ENCODE data around the gene ITGB1. TPM values are rescaled to one million over a fixed set of nuclear protein-coding genes. Genes with fewer than 3 reads are reported as not detected.
"Not testable (repeated sequence)": the region's sequence is repeated elsewhere in the genome, so short reads cannot be mapped to it uniquely, and the experiment has no call there.

Gene ITGB1
- total and polyA plus RNA-seq, 4 donors = 678 to 1,426 (median 784) TPM

DNA sequence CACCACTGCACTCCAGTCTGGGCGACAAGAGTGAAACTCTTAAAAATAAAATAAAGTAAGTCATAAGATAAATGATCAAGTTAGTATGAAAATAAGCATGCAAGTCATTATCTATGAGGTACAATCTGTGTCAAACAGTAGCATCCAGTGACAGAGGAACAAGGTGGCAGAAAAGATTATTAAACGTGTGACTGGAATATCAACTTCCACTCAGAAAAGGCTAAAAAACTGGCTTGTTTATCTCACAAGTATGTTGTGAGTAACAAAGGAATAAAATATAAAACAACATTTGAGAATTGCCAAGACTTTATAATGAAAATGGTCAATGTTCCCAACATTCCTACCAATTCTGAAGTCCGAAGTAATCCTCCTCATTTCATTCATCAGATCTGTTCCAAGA lies 30.3 kb downstream of the ITGB1 start:
- Histone ChIP-seq H3K27ac (ENCODE audit: low read depth in 1 of 2, low read length in 2 of 2) (no peak overlapping the region), H3K4me1 (ENCODE audit: control insufficient read depth in 1 of 2, insufficient read depth in 2 of 2, low read length in 2 of 2) (peaks cover 3 to 6% of the 10 kb centered on the region in 2 donors)
- intact Hi-C loops (cut with DNase I) = no loop called here

GRCh38 chr10:32923849-32924248 lies 34.2 kb downstream of the ITGB1 start:
- no peaks in the 10 kb centered on the region for H3K9me3 ChIP-seq (ENCODE audit: control insufficient read depth, low read length)
- peaks cover 3 to 4% of the 10 kb centered on the region in 2 donors for H3K36me3 ChIP-seq (ENCODE audit: control insufficient read depth in 1 of 2, insufficient read depth in 2 of 2, low read length in 1 of 2)
- no peak overlapping the region for H3K4me3 ChIP-seq (ENCODE audit: low read length in 2 of 2)
- peaks cover under 1 to 2% of the 10 kb centered on the region in 2 donors for H3K4me1 ChIP-seq (ENCODE audit: control insufficient read depth in 1 of 2, insufficient read depth in 2 of 2, low read length in 2 of 2)
- H3K27ac ChIP-seq (ENCODE audit: low read depth in 1 of 2, low read length in 2 of 2) = no peak overlapping the region
- no peak for DNase-seq
- H3K27me3 ChIP-seq (ENCODE audit: control insufficient read depth in 1 of 2, insufficient read depth in 2 of 2, low read length in 1 of 2) = no peaks in the 10 kb centered on the region
- WGBS, 2 donors = 33 to 37% methylated on average over 2 of the region's 2 CpGs
- intact Hi-C loops (cut with DNase I) = no loop called here
- no peak for ATAC-seq (ENCODE audit: low FRiP score)

More for the DNA sequence above, 30.3 kb downstream of the ITGB1 start:
- Histone ChIP-seq H3K27me3 (ENCODE audit: control insufficient read depth in 1 of 2, insufficient read depth in 2 of 2, low read length in 1 of 2) (no peaks in the 10 kb centered on the region), H3K36me3 (ENCODE audit: control insufficient read depth in 1 of 2, insufficient read depth in 2 of 2, low read length in 1 of 2) (peaks cover 0 to 5% of the 10 kb centered on the region in 2 donors), H3K9me3 (ENCODE audit: control insufficient read depth, low read length) (no peaks in the 10 kb centered on the region), H3K4me3 (ENCODE audit: low read length in 2 of 2) (no peak overlapping the region)
- DNase-seq (no peak), ATAC-seq (ENCODE audit: low FRiP score) (no peak)
- WGBS, 2 donors = 86 to 90% methylated on average over 3 of the region's 3 CpGs

- intact Hi-C loops (cut with DNase I) = no loop called here
- H3K27ac ChIP-seq (ENCODE audit: low read depth in 1 of 2, low read length in 2 of 2) = no peak overlapping the region
- DNase-seq (no peak), ATAC-seq (ENCODE audit: low FRiP score) (no peak)
- H3K4me1 ChIP-seq (ENCODE audit: control insufficient read depth in 1 of 2, insufficient read depth in 2 of 2, low read length in 2 of 2) = peaks cover 0 to 2% of the 10 kb centered on the region in 2 donors
- no peaks in the 10 kb centered on the region for H3K9me3 ChIP-seq (ENCODE audit: control insufficient read depth, low read length)
- H3K27me3 ChIP-seq (ENCODE audit: control insufficient read depth in 1 of 2, insufficient read depth in 2 of 2, low read length in 1 of 2) = no peaks in the 10 kb centered on the region
- WGBS, 2 donors = 58 to 61% methylated on average over 2 of the region's 2 CpGs
- H3K36me3 ChIP-seq (ENCODE audit: control insufficient read depth in 1 of 2, insufficient read depth in 2 of 2, low read length in 1 of 2) = peaks cover 3 to 4% of the 10 kb centered on the region in 2 donors
- H3K4me3 ChIP-seq (ENCODE audit: low read length in 2 of 2) = no peak overlapping the region
These were observed 34.9 kb downstream of the ITGB1 start for GRCh38 chr10:32923134-32923533.

- H3K36me3 ChIP-seq (ENCODE audit: control insufficient read depth in 1 of 2, insufficient read depth in 2 of 2, low read length in 1 of 2) = peaks cover 3 to 4% of the 10 kb centered on the region in 2 donors
- WGBS, 2 donors = 78 to 85% methylated on average over 2 of the region's 2 CpGs
- peaks cover 0 to 2% of the 10 kb centered on the region in 2 donors for H3K4me1 ChIP-seq (ENCODE audit: control insufficient read depth in 1 of 2, insufficient read depth in 2 of 2, low read length in 2 of 2)
- H3K27ac ChIP-seq (ENCODE audit: low read depth in 1 of 2, low read length in 2 of 2) = no peak overlapping the region
- ATAC-seq (ENCODE audit: low FRiP score) = no peak
- DNase-seq = no peak
- H3K9me3 ChIP-seq (ENCODE audit: control insufficient read depth, low read length) = no peaks in the 10 kb centered on the region
- H3K4me3 ChIP-seq (ENCODE audit: low read length in 2 of 2) = no peak overlapping the region
- intact Hi-C loops (cut with DNase I) = no loop called here
- no peaks in the 10 kb centered on the region for H3K27me3 ChIP-seq (ENCODE audit: control insufficient read depth in 1 of 2, insufficient read depth in 2 of 2, low read length in 1 of 2)
These were observed 35.9 kb downstream of the ITGB1 start for GRCh38 chr10:32922170-32922569.

DNA sequence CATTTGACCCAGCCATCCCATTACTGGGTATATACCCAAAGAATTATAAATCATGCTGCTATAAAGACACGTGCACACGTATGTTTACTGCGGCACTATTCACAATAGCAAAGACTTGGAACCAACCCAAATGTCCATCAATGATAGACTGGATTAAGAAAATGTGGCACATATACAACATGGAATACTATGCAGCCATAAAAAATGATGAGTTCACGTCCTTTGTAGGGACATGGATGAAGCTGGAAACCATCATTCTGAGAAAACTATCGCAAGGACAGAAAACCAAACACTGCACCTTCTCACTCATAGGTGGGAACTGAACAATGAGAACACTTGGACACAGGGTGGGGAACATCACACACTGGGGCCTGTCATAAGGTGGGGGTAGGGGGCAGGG lies 40.2 kb downstream of the ITGB1 start:
- H3K27ac ChIP-seq (ENCODE audit: low read depth in 1 of 2, low read length in 2 of 2); H3K27me3 ChIP-seq (ENCODE audit: control insufficient read depth in 1 of 2, insufficient read depth in 2 of 2, low read length in 1 of 2); DNase-seq; intact Hi-C loops (cut with DNase I); H3K4me3 ChIP-seq (ENCODE audit: low read length in 2 of 2); H3K9me3 ChIP-seq (ENCODE audit: control insufficient read depth, low read length); H3K36me3 ChIP-seq (ENCODE audit: control insufficient read depth in 1 of 2, insufficient read depth in 2 of 2, low read length in 1 of 2); ATAC-seq (ENCODE audit: low FRiP score); H3K4me1 ChIP-seq (ENCODE audit: control insufficient read depth in 1 of 2, insufficient read depth in 2 of 2, low read length in 2 of 2): not testable (repeated sequence)
- 88 to 92% methylated on average over 3 to 4 of the region's 5 CpGs for WGBS, 2 donors

GRCh38 chr10:32911285-32912016 lies 46.6 kb downstream of the ITGB1 start:
- WGBS, 2 donors = 88 to 91% methylated on average over 11 of the region's 11 CpGs

GRCh38 chr10:32909970-32910369 lies 48.1 kb downstream of the ITGB1 start:
- H3K9me3 ChIP-seq (ENCODE audit: control insufficient read depth, low read length); ATAC-seq (ENCODE audit: low FRiP score); H3K4me1 ChIP-seq (ENCODE audit: control insufficient read depth in 1 of 2, insufficient read depth in 2 of 2, low read length in 2 of 2); DNase-seq; H3K27me3 ChIP-seq (ENCODE audit: control insufficient read depth in 1 of 2, insufficient read depth in 2 of 2, low read length in 1 of 2); H3K4me3 ChIP-seq (ENCODE audit: low read length in 2 of 2); H3K36me3 ChIP-seq (ENCODE audit: control insufficient read depth in 1 of 2, insufficient read depth in 2 of 2, low read length in 1 of 2); intact Hi-C loops (cut with DNase I); H3K27ac ChIP-seq (ENCODE audit: low read depth in 1 of 2, low read length in 2 of 2): not testable (repeated sequence)
- WGBS, 2 donors = 56 to 59% methylated on average over 5 of the region's 7 CpGs

More at GRCh38 chr10:32911285-32912016, 46.6 kb downstream of the ITGB1 start:
- H3K9me3 ChIP-seq (ENCODE audit: control insufficient read depth, low read length) = no peaks in the 10 kb centered on the region
- H3K4me3 ChIP-seq (ENCODE audit: low read length in 2 of 2) = no peak overlapping the region
- H3K27ac ChIP-seq (ENCODE audit: low read depth in 1 of 2, low read length in 2 of 2) = no peak overlapping the region
- DNase-seq (no peak), ATAC-seq (ENCODE audit: low FRiP score) (no peak)
- peaks cover 2 to 9% of the 10 kb centered on the region in 2 donors for H3K36me3 ChIP-seq (ENCODE audit: control insufficient read depth in 1 of 2, insufficient read depth in 2 of 2, low read length in 1 of 2)
- no peaks in the 10 kb centered on the region for H3K27me3 ChIP-seq (ENCODE audit: control insufficient read depth in 1 of 2, insufficient read depth in 2 of 2, low read length in 1 of 2)
- H3K4me1 ChIP-seq (ENCODE audit: control insufficient read depth in 1 of 2, insufficient read depth in 2 of 2, low read length in 2 of 2) = no peaks in the 10 kb centered on the region
- intact Hi-C loops (cut with DNase I) = no loop called here

DNA sequence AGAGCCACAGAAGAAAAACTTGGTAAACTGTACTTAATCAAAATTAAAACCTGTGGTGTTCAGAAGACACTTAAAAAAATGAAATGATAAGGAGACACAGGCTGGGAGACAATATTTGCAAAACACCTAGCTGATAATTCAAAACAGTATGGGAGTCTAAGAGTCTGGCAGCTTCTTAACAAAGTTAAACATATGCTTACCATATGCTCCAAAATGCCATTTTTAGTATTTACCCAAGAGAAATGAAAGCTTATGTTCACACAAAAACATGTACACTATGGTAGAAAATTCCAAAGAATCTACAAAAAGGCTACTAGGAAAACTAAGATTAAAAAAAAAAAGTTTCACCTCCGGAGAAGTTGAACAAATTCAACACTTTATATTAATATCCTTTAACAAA lies 48.6 kb downstream of the ITGB1 start:
- Histone ChIP-seq H3K36me3 (ENCODE audit: control insufficient read depth in 1 of 2, insufficient read depth in 2 of 2, low read length in 1 of 2) (peaks cover 4 to 9% of the 10 kb centered on the region in 2 donors), H3K27ac (ENCODE audit: low read depth in 1 of 2, low read length in 2 of 2) (no peak overlapping the region), H3K9me3 (ENCODE audit: control insufficient read depth, low read length) (no peaks in the 10 kb centered on the region), H3K4me1 (ENCODE audit: control insufficient read depth in 1 of 2, insufficient read depth in 2 of 2, low read length in 2 of 2) (no peaks in the 10 kb centered on the region), H3K4me3 (ENCODE audit: low read length in 2 of 2) (no peak overlapping the region), H3K27me3 (ENCODE audit: control insufficient read depth in 1 of 2, insufficient read depth in 2 of 2, low read length in 1 of 2) (no peaks in the 10 kb centered on the region)
- intact Hi-C loops (cut with DNase I) = no loop called here
- DNase-seq (no peak), ATAC-seq (ENCODE audit: low FRiP score) (no peak)
- WGBS, 2 donors = 26 to 44% methylated on average over 1 of the region's 1 CpG

GRCh38 chr10:32906595-32906994 lies 51.4 kb downstream of the ITGB1 start:
- no peak overlapping the region for H3K27ac ChIP-seq (ENCODE audit: low read depth in 1 of 2, low read length in 2 of 2)
- H3K27me3 ChIP-seq (ENCODE audit: control insufficient read depth in 1 of 2, insufficient read depth in 2 of 2, low read length in 1 of 2) = no peaks in the 10 kb centered on the region
- no peak for ATAC-seq (ENCODE audit: low FRiP score)
- H3K9me3 ChIP-seq (ENCODE audit: control insufficient read depth, low read length) = no peaks in the 10 kb centered on the region
- no peak for DNase-seq
- intact Hi-C loops (cut with DNase I) = no loop called here
- 89% methylated on average over 4 of the region's 4 CpGs for WGBS, 2 donors
- H3K36me3 ChIP-seq (ENCODE audit: control insufficient read depth in 1 of 2, insufficient read depth in 2 of 2, low read length in 1 of 2) = peaks cover 4 to 7% of the 10 kb centered on the region in 2 donors
- H3K4me3 ChIP-seq (ENCODE audit: low read length in 2 of 2) = no peak overlapping the region
- no peaks in the 10 kb centered on the region for H3K4me1 ChIP-seq (ENCODE audit: control insufficient read depth in 1 of 2, insufficient read depth in 2 of 2, low read length in 2 of 2)
